Left ventricle myocardium superior (tissue), 1 donor: ENCODE data around the gene COA8. TPM values are rescaled to one million over a fixed set of nuclear protein-coding genes. Genes with fewer than 3 reads are reported as not detected.
A peak's percentile ranks its signal among the peaks of the same experiment; 100 is the strongest.

Experiments
- ATAC-seq: fragments of 200-7000 bp; cut with Tn5 transposase; one replicate; pipeline ENCODE4 v1.9.1; 2020; ENCODE audit warnings: mild to moderate bottlenecking, moderate library complexity
- DNase-seq: peaks from one replicate; pipeline ENCODE4 v3.0.0-alpha.2; 2020
- intact Hi-C: fragments of 100-400 bp; cut with micrococcal nuclease; formaldehyde crosslinking; loops from one replicate; pipeline ENCODE4 v1.11.0; 2022
- long read RNA-seq: library from polyadenylated mRNA; unstranded; transcript quantifications from one replicate; pipeline ENCODE4 v2.0.0, GENCODE V29; 2021
- total RNA-seq: library from RNA; stranded (reverse); fragmentation: NEBNext Ultra II Directional; extraction: Animal tissue kit (Norgen Biotek cat#: 25700); gene quantifications from one replicate; pipeline ENCODE4 v1.2.1, GENCODE V29; 2021
- donor health status: DM: no; HTN: yes; CAD: no; lungs with severe emphysema.

COA8 gene
- total RNA-seq: 56.2 TPM
- long read RNA-seq, transcript APOPT1-202 (3 exons, 575 nt): minor isoform, 8 of 94 reads
- long read RNA-seq, transcript APOPT1-201 (5 exons, 2,523 nt): major isoform, 63 of 94 reads
- long read RNA-seq, partial matches to known transcripts: 1 of 94 reads
- long read RNA-seq, other reads (novel, unspliced or antisense): 18 of 94 reads

DNA sequence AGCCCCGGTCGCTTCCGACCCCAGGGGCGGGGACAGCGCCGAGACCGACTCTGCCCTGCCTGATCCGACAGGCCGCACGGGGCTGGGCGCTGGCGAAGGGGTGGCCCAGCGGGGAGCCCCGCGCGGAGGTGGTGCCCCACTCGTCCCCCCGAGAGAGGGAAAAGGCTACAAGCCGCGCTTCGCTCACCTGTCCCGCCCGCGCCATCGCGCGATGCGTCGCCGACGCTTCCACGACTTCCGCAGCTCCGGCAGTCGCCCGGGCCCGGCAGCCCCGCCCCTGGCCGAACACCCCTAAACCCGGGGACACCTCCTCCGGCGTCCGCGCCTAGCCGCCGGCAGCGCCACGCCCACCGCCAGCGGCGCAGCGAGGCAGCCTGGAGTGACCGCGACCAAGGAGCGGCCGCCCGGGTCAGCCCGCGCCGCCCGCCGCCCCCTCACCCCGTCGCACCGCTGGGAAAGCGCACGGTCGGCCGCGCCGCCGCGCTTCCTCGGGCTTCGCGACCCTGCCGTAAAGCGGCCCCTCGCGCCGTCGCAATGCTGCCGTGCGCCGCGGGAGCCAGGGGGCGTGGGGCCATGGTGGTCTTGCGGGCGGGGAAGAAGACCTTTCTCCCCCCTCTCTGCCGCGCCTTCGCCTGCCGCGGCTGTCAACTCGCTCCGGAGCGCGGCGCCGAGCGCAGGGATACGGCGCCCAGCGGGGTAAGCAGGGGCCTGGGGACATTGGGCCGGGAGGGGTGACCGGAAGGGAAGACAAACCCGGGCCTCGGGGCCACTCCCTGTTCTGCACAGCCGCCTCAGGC, at the start of gene COA8, which contains the start of gene BAG5:
COA8 (plus strand) TSS at position 532 of the 797 bp plus-strand sequence; CDS start at position 574, 42 bp downstream.
BAG5 (minus strand) TSS at position 229 of the 797 bp plus-strand sequence. CDS start 1,493 bp downstream, outside the sequence.
- intact Hi-C loops: no loop called here
- peak; percentile 85 for ATAC-seq
- peak; percentile 92 for DNase-seq

DNA sequence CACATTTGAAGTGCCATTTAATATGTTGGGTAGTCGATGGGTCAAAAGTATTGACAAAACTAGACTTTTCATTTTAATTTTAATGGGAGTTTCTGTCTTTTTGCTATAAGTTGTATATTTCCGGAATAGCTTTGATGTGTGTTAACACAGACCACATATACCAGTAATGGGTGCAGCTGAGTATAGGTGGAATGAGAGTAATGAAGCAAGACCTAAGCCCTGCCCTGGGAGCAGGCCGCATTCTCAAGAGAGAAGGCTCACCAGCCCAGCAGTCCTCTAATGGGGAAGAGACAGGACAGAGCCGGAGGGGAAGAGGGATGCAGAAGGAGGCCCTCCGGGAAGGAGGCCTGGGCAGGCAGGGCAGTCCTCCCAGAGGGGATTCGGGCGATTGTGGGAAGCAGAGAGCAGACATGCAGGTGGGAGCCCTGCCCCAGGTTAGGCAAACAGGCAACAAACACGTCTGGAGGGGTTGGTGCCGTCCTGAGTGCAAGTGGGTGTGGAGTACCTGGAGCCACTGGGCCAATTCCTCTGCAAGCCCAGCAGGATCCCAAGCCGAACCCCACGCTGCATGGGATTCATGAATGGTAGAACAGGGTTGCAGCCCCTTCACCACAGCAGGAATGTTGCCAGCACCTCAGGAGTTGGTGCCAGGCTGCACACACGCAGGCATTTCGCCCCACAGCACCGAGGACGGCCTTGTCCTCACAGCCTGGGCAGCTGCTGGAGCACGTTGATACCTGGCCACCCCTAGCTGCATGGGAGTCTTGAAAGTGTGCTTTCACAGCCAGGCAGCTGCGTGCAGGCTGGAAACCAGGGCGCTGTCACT, 48.0 kb upstream of the COA8 start:
- ATAC-seq (no peak), DNase-seq (peak; percentile 29)
- intact Hi-C loops: no loop called here

- DNase-seq (peak; percentile 6), ATAC-seq (no peak)
- intact Hi-C loops: no loop called here
Measured at GRCh38 chr14:103516426-103517173, 46.2 kb upstream of the COA8 start.

- intact Hi-C loops: no loop called here
- DNase-seq (peak; percentile 37), ATAC-seq (no peak)
Measured at GRCh38 chr14:103517174-103517566, 45.6 kb upstream of the COA8 start.

DNA sequence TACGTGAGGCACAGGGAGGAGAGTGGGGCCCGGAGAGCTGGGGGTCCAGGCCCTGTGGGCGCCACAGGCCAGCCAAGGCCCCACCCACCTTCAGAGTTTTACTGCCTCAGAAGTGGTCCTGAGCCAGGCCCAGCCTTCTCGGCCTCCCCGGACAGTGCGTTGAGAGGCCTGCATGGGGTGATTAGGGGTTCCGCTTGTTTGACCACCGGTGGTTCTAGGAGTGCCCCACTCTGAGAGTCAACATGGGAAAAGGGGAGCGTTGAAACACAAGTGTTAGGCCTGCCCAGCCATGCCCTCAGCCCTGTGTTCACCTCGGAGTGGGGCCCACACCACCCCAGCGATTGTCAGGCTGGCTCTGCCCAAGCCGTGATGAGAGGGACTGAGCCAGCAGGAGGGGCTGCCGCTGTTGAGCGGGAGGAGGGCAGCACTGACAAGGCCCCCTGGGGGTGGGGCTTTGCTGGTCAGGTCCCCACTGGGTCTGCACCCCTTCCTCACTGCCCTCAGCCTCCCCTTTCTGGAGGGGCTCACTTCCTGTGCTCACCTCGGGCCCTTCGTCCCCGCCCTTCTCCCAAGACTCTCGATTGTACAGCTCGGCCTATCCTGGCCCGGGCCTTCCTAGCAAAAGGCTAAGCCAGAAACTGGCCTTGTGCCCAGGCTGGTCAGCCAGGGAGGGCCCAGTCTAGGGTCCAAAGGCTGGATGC, 44.9 kb upstream of the COA8 start:
- intact Hi-C loops: no loop called here
- peak; percentile 66 for DNase-seq

GRCh38 chr14:103518422-103519042, 44.2 kb upstream of the COA8 start:
- intact Hi-C loops: no loop called here
- DNase-seq: peak; percentile 85
- peak; percentile 39 for ATAC-seq

More for the DNA sequence above, 44.9 kb upstream of the COA8 start:
- ATAC-seq: peak; percentile 3

DNA sequence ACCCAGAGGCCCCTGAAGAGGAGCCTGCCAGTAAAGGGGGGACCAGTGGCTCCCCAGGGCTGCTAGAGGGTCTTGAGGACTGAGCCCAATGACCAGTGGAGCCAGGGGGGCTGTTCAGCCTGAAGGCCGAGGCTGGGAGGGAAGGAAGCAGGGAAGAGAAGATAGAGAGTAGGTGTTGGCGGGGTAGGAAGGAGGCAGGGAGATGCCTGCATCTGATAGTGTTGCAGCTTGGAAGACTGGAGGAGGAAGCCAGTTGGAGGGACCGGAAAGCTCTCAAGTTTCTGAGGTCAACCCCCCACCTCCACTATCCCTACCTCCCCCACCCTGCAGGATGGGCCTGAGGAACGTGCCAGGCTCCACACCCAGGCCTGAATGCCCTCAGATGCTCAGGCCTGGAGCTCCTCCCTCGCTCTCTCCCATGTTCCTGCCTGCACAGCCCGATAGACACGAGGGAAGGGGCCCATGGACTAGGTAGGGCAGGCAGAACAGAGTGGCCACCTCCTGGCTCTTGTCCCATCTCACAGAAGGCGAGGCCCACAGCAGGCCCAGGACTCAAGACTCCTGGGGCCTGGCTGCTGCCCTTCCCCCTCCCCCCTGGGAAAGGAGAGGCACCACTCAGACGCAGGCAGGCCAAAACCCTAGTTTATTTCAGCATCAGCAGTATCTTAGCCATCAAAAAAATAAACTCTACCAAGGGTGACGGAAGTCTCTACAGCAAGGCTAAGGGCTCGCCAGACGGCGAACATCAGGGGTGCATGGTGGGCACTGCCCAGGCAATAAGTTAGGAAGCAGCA, 43.5 kb upstream of the COA8 start:
- intact Hi-C loops: no loop called here

DNA sequence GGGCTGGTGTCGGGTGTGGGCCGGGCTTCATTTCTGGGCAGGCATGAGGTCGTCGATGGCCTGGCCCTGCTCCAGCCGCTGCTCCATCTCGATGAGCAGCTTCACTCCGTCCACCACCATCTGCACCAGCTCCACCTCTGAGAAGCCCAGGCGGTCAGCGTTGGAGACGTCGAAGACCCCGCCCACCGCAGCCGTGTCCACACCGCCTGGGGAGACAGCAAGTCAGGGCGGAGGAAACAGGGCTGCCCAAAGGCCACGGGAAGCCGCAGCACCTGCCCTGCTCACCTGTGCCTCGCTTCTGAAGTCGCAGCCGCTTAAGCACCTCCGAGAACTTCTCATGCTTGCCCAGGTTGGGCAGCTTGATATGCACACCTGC, 42.9 kb upstream of the COA8 start:
- ATAC-seq (no peak), DNase-seq (peak; percentile 63)
- intact Hi-C loops: no loop called here

More for the DNA sequence above, 43.5 kb upstream of the COA8 start:
- ATAC-seq (no peak), DNase-seq (peak; percentile 36)

DNA sequence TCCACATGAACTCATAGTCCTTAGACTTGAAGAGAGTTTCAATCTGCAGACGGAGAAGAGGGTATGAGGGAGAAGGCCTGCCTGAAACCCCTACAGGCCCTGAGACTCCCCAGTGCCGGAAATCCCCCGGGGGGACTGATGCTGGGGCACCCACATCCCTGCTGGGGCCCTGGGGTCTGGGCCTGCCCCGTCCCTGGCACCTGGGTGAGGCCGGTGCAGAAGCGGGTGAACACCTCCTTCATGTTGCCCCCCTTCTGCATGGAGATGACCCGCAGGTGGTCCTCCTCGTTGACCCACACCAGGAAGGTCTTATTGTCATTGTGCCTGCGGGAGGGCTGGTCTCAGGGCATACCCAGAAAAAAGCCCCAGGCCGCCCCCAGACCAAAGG, 42.5 kb upstream of the COA8 start:
- DNase-seq (no peak), ATAC-seq (no peak)
- intact Hi-C loops: no loop called here

DNA sequence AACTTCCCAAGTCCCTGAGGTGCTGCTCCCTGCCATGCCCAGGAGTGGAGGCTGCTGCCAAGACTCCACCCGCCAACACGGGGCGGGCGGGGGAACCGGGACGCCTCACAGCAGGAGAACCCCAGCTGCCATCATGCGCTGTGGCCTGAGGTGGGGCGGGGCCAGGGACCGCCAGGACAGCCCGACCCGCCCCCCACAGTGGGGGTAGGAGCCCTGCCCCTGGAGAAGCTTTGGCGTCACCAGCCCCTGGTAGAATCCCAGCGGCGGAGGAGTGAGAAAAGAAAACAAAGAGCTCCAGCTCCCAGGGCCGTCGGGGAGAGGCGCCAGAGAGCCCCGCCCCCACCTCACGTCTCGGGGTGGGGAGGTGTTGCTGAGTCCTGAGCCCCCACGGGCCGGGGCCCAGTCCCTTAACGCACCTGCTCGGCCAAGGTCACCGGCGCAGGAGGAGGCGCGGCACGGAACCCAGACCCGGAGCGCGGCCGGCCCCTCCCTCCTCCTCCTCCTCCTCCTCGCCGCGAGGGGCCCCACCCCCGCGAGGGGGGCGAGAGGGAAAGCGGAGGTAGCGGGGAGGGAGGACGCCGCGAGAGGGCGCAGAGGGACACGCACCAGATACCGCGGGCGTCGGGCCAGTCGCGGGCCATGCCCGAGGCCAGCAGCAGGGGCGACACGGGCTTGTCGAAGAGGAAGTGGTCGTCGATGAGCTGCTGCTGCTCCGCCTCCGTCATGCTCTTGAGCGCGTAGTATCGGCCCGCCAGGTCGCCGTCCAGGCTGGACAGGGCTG, 41.9 kb upstream of the COA8 start:
- peak; percentile 66 for ATAC-seq
- intact Hi-C loops: no loop called here

DNA sequence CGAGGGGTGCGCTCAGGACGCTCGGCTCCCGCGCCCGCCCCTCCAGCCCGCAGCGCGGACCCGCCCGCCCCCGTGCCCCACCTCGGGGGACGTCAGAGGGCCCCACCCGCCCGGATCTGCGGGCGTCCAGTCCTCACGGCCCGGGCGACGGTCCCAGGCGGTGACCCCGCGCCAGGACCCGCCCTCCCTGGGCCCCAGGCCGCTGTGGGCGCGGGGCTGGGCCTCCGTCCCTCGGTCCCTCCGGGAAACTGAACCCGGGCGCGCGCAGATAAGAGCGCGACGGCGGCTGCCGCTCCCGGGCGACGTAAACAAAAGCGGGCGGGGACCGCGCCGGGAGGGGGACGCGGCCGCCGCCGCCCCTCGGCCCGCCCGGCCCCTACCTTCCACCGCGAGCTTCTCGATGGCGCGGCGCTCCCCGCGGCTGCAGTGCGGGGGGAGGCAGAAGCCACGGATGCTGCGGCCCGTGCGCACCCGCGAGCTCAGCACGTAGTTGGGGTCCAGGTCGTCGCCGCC, 41.3 kb upstream of the COA8 start:
- peak; percentile 59 for ATAC-seq
- intact Hi-C loops: no loop called here
- no peak for DNase-seq

More for the DNA sequence above, 41.9 kb upstream of the COA8 start:
- DNase-seq: peak; percentile 93

GRCh38 chr14:103521951-103522563, 40.7 kb upstream of the COA8 start:
- intact Hi-C loops: no loop called here
- no peak for ATAC-seq

DNA sequence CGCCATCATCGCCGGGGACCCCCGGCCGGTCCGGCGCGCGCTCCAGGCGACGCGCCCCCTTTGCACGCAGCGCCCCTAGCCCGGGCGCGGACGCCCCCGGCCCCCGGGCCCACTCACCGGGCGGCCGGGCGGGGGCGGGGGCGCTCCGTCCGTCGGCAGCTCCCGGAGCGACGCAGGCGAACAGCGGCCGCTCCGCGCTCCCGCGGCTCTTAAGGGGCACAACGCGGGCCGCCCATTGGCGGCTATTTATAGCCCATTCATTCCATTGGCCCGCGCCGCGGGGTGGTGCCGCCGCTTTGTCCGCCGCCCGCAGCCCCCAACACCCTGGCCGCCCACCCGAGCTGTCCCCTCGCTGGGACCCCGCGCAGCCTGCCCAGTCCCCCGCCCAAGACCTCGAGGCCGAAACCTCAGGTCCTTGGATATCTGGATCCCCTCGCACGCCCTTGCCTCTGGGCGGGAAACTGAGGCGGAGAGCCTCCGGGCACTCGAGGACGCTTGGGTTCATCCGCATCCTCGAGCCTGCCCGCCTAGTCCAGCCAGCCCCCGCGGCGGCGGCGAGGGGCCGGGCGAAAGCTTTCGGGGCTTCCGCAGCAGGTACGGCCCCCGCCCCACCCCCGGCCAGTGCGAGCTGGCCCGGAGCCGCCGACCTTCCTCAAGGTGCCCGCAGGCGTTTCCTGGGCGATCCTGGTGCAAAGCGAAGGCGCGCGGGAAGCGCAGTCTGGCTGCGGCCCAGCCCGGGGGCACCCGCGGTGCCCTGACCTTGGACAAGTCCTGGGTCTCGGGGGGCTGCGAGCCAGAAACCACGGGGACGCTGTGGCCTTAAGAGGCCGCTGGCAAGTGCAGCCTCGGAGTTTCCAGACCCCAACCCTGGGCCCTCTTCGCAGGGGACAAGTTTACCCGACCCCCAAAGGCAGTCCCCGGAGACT, 39.8 kb upstream of the COA8 start, which contains the start of gene CKB:
CKB (minus strand) TSS at position 182 of the 926 bp plus-strand sequence. CDS start 337 bp downstream, outside the sequence.
- ATAC-seq: peak; percentile 19
- peak; percentile 89 for DNase-seq
- intact Hi-C loops: no loop called here

More at GRCh38 chr14:103521951-103522563, 40.7 kb upstream of the COA8 start:
- peak; percentile 64 for DNase-seq

- ATAC-seq: no peak
- no peak for DNase-seq
- intact Hi-C loops: no loop called here
Measured at GRCh38 chr14:103523575-103523954, 39.2 kb upstream of the COA8 start.
